ENCODE measurements around the gene PLPP7. TPM values are rescaled to one million over a fixed set of nuclear protein-coding genes. Genes with fewer than 3 reads are reported as not detected.
"Not testable (repeated sequence)": the region's sequence is repeated elsewhere in the genome, so short reads cannot be mapped to it uniquely, and the experiment has no call there.

Gene PLPP7
- total and polyA plus RNA-seq, 7 donors: 0.46 to 31.9 (median 14.3) TPM

- no peaks in the 10 kb centered on the region for H3K27me3 ChIP-seq
- DNase-seq: peak; percentile 39
- WGBS, 2 donors: 71 to 75% methylated on average over 18 of the region's 18 CpGs
- H3K36me3 ChIP-seq: no peaks in the 10 kb centered on the region
- H3K27ac ChIP-seq: no peak overlapping the region
- no peaks in the 10 kb centered on the region for H3K9me3 ChIP-seq
- no peak overlapping the region for H3K4me3 ChIP-seq
- TF ChIP-seq EP300 (IDR thresholded peaks at IDR 0.05) (no peak), POLR2AphosphoS5 (IDR thresholded peaks at IDR 0.05) (no peak), CTCF (IDR thresholded peaks at IDR 0.05) (no peak), POLR2A (IDR thresholded peaks at IDR 0.05) (no peak)
- intact Hi-C loops (cut with DNase I): no loop called here
- H3K4me1 ChIP-seq: peaks cover 0 to 5% (median 0%) of the 10 kb centered on the region in 4 donors
Observed at GRCh38 chr9:131330814-131331600, 41.5 kb downstream of the PLPP7 start.

GRCh38 chr9:131331996-131332395, 42.5 kb downstream of the PLPP7 start:
- H3K27ac ChIP-seq; H3K9me3 ChIP-seq; H3K27me3 ChIP-seq; intact Hi-C loops (cut with DNase I); H3K36me3 ChIP-seq; DNase-seq; H3K4me1 ChIP-seq; H3K4me3 ChIP-seq: not testable (repeated sequence)
- 96 to 99% methylated on average over 2 of the region's 2 CpGs for WGBS, 2 donors

- H3K9me3 ChIP-seq: no peaks in the 10 kb centered on the region
- H3K36me3 ChIP-seq: no peaks in the 10 kb centered on the region
- H3K4me1 ChIP-seq: peaks cover 0 to 5% (median 0%) of the 10 kb centered on the region in 4 donors
- WGBS, 2 donors: 89 to 91% methylated on average over 15 of the region's 15 CpGs
- no peak overlapping the region for H3K4me3 ChIP-seq
- peak; percentile 56 for DNase-seq
- H3K27ac ChIP-seq: no peak overlapping the region
- no peak for TF ChIP-seq CTCF (IDR thresholded peaks at IDR 0.05)
- TF ChIP-seq POLR2A (IDR thresholded peaks at IDR 0.05): no peak
- no peak for TF ChIP-seq EP300 (IDR thresholded peaks at IDR 0.05)
- TF ChIP-seq POLR2AphosphoS5 (IDR thresholded peaks at IDR 0.05): no peak
- intact Hi-C loops (cut with DNase I): no loop called here
- no peaks in the 10 kb centered on the region for H3K27me3 ChIP-seq
Observed at GRCh38 chr9:131333771-131334628, 44.5 kb downstream of the PLPP7 start.

GRCh38 chr9:131334629-131335367, 45.3 kb downstream of the PLPP7 start:
- 40 to 60% methylated on average over 13 of the region's 13 CpGs for WGBS, 2 donors
- no peak overlapping the region for H3K27ac ChIP-seq
- intact Hi-C loops (cut with DNase I): no loop called here
- H3K9me3 ChIP-seq: no peaks in the 10 kb centered on the region
- TF ChIP-seq POLR2A (IDR thresholded peaks at IDR 0.05) (no peak), EP300 (IDR thresholded peaks at IDR 0.05) (no peak), CTCF (IDR thresholded peaks at IDR 0.05) (no peak), POLR2AphosphoS5 (IDR thresholded peaks at IDR 0.05) (no peak)
- H3K4me1 ChIP-seq: peaks cover 0 to 5% (median 0%) of the 10 kb centered on the region in 4 donors
- DNase-seq: peak; percentile 64
- H3K36me3 ChIP-seq: no peaks in the 10 kb centered on the region
- H3K27me3 ChIP-seq: no peaks in the 10 kb centered on the region
- H3K4me3 ChIP-seq: no peak overlapping the region

GRCh38 chr9:131335368-131335755, 45.8 kb downstream of the PLPP7 start:
- no peaks in the 10 kb centered on the region for H3K27me3 ChIP-seq
- peak; percentile 21 for DNase-seq
- H3K9me3 ChIP-seq: no peaks in the 10 kb centered on the region
- no peaks in the 10 kb centered on the region for H3K36me3 ChIP-seq
- TF ChIP-seq POLR2AphosphoS5 (IDR thresholded peaks at IDR 0.05) (no peak), EP300 (IDR thresholded peaks at IDR 0.05) (no peak), POLR2A (IDR thresholded peaks at IDR 0.05) (no peak), CTCF (IDR thresholded peaks at IDR 0.05) (no peak)
- H3K4me3 ChIP-seq: no peak overlapping the region
- WGBS, 2 donors: 56 to 83% methylated on average over 4 of the region's 4 CpGs
- intact Hi-C loops (cut with DNase I): no loop called here
- no peak overlapping the region for H3K27ac ChIP-seq
- H3K4me1 ChIP-seq: peaks cover 0 to 5% (median 0%) of the 10 kb centered on the region in 4 donors
